Limb (tissue), 2 donors: Measurements from ENCODE around the gene CLNK.

ENCODE experiments used
- DNase-seq, 2 donors: peaks; one replicate each; pipeline ENCODE4 v3.0.0-alpha.2; 2016; ENCODE audit errors: extremely low spot score in 2 of 2

Gene CLNK

GRCh38 chr4:10524196-10524833, 160.3 kb downstream of the CLNK start:
- no peak for DNase-seq

- DNase-seq, result no peak
Measured at GRCh38 chr4:10521424-10521823, 163.1 kb downstream of the CLNK start.

GRCh38 chr4:10509733-10510132, 174.8 kb downstream of the CLNK start:
- no peak for DNase-seq

GRCh38 chr4:10506077-10506476, 178.5 kb downstream of the CLNK start:
- DNase-seq, result no peak

- peak in 1 of 2 donors; percentile 4 for DNase-seq
Measured at GRCh38 chr4:10504570-10505179, 179.9 kb downstream of the CLNK start.

GRCh38 chr4:10502717-10503116, 181.9 kb downstream of the CLNK start:
- no peak for DNase-seq

GRCh38 chr4:10500776-10501175, 183.8 kb downstream of the CLNK start:
- no peak for DNase-seq

GRCh38 chr4:10496200-10496599, 188.4 kb downstream of the CLNK start:
- no peak for DNase-seq

GRCh38 chr4:10495651-10496050, 188.9 kb downstream of the CLNK start:
- no peak for DNase-seq

- no peak for DNase-seq
Measured at GRCh38 chr4:10492464-10492863, 192.1 kb downstream of the CLNK start.

GRCh38 chr4:10491401-10491800, 193.2 kb downstream of the CLNK start:
- no peak for DNase-seq

- no peak for DNase-seq
Measured at GRCh38 chr4:10490996-10491395, 193.6 kb downstream of the CLNK start.

- DNase-seq, result no peak
Measured at GRCh38 chr4:10482913-10483312, 201.7 kb downstream of the CLNK start.

- DNase-seq, result no peak
Measured at GRCh38 chr4:10480616-10481015, 204.0 kb downstream of the CLNK start.

GRCh38 chr4:10478621-10479020, 205.9 kb downstream of the CLNK start:
- no peak for DNase-seq

- DNase-seq, result no peak
Measured at GRCh38 chr4:10470505-10470904, 214.1 kb downstream of the CLNK start.

- DNase-seq, result no peak
Measured at GRCh38 chr4:10466161-10466560, 218.4 kb downstream of the CLNK start.

GRCh38 chr4:10462876-10463275, 221.7 kb downstream of the CLNK start:
- DNase-seq, result no peak

GRCh38 chr4:10461850-10462400, 222.6 kb downstream of the CLNK start:
- no peak for DNase-seq

GRCh38 chr4:10461091-10461849, 223.3 kb downstream of the CLNK start:
- DNase-seq, result peak; percentile 66 to 85

- no peak for DNase-seq
Measured at GRCh38 chr4:10460313-10461047, 224.1 kb downstream of the CLNK start.

- DNase-seq, result no peak
Measured at GRCh38 chr4:10459305-10459704, 225.3 kb downstream of the CLNK start.
